Transverse colon (tissue), 3 donors: ENCODE data around the gene CHST13.

Source experiments
- CTCF ChIP-seq, 5 experiments: fragments of 200-600 bp in 3 of 5; fragments of 450-650 bp in 2 of 5; sonication (generic) in 3 of 5; IDR thresholded peaks; 1 replicate in 2 of 5; 2 replicates in 3 of 5; pipeline ENCODE4 v1.5.1; 2016 to 2017; ENCODE audit warnings: antibody characterized with exemption in 5 of 5, inconsistent platforms in 3 of 5, mild to moderate bottlenecking in 2 of 5, moderate library complexity in 1 of 5
- POLR2A ChIP-seq: fragments of 450-650 bp; IDR thresholded peaks from one replicate; pipeline ENCODE4 v1.6.1; 2016; ENCODE audit warnings: antibody characterized with exemption, mild to moderate bottlenecking, moderate library complexity

- no peak for TF ChIP-seq POLR2A
- TF ChIP-seq CTCF (IDR thresholded peaks at IDR 0.05): no peak
These were observed 15.4 kb upstream of the CHST13 start for GRCh38 chr3:126508564-126508964.
